ENCODE data around the gene ARID3C. TPM values are rescaled to one million over a fixed set of nuclear protein-coding genes. Genes with fewer than 3 reads are reported as not detected.

The ARID3C gene
- total RNA-seq, 1 experiment from 2014 or later: 0.26 TPM

DNA sequence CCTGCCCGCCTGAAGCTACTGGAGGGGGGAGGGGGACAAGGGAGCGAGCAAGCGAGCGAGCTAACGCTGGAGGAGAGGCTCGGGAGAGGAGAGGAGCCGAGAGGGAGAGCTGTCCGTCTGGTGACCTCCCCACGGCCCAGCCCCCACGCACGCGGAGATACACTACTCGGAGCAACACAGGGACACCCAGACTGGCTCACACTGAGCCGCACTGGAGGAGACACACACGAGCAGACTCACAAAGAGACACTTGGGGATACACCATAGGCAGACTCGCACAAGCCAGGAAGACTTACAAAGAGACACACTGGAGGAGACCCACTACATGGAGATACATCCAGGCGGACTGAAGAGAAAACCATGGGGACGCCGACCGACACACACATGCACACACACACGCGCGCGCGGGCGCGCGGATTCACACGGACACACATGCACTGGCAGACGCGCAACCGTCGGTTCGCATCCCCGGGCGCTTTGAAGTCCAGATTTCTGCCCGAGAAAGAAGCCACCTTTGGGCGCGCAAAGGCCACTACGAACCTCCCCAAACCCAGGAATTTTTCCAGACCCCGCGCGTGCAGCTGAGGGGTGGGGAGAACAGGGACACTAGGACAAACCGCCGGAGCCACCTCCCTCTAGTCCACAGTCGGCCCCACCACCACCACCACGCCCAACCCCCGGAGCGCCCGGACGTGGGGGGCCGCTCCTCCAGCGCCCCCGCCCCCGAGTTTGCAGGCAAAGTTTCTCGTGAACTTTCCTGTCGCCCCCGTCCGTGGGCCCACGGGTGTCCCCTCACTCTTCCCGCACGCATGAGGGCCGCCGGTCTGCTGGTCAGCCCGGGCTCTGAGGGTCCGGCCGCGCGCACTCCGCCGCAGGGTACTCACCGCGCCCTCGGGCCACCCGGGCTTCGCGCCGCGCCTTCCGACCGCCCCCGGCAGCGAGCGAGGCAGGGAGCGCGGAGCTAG lies 39.9 kb downstream of the ARID3C start:
- no peak for DNase-seq (ENCODE audit: low read depth, low spot score)
- in situ Hi-C loops (cut with HindIII; ENCODE audit: low pct_unique_long_range_greater_than_20kb, low sequenced_read_pairs): no loop called here

DNA sequence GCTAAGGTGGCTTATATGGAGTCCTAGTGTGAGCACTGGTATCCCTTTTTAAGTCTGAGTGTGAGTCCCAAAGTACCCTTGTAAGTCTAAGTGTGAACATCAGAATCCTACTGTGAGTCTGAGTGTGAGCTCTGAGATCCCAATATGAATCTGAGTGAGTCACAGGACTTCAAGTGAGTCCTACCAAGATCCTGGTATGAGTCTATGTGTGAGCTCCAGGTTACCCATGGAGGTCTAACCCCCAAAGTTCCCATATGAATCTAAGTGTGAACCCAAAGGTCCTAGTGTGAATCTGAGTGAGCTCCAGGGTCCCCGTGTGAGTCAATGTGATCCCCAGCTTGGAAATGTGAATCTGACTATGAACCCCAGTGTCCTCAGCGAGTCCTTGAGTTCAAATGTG lies 41.6 kb downstream of the ARID3C start:
- no peak for DNase-seq (ENCODE audit: low read depth, low spot score)
- in situ Hi-C loops (cut with HindIII; ENCODE audit: low pct_unique_long_range_greater_than_20kb, low sequenced_read_pairs): no loop called here

DNA sequence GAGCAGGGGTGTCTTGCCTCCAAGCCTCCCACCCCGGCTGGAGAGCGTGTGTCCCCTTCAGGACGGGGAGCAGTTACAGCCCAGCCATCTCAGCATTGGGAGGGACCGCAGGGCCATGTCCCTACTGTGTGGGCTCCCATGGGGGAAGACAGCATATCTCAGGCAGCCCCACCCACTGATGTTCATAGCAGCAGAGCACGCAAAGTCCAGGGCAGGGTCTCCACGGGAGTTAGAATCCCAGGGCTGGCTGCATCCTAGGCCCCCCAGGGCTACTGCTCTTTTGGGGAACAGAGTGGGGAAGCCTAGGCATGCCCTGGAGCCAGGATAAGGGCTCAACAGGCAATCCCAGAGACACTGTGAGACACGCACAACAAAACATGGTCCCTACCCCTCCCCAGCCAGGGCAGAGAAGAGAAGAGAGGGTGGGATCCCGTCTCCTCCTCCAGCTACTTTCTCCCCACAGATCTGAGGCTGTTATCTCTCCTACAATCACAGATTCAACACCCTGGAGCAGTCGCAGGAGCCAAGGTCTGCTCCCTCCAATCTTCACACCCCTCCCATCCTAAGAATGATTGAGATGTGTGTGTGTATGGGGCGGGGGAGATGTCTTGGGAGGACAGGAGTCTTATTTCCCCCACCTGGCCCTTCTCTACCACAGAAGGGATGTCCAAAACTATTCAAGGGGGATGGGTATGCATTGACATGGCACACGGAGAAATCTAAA lies 42.8 kb downstream of the ARID3C start:
- in situ Hi-C loops (cut with HindIII; ENCODE audit: low pct_unique_long_range_greater_than_20kb, low sequenced_read_pairs): no loop called here
- DNase-seq (ENCODE audit: low read depth, low spot score): no peak

DNA sequence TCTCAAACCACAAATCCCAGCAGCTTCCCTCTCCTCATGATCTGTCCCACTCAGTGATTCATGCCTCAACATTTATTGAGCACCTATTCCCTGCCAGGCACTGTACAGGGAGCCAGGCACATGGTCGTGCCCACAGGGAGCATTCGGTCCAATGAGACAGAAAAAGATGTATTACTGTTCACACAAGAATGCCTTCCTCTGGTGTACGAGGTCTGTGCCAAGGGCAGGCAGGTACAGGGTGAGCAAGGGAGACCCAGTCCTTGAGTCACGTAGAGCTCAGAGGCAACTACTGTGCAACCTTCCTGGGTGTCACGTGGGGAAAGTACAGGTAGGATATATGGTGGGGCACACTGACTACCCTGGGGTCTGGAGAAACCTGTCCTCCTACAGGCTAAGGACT lies 43.9 kb downstream of the ARID3C start:
- in situ Hi-C loops (cut with HindIII; ENCODE audit: low pct_unique_long_range_greater_than_20kb, low sequenced_read_pairs): no loop called here
- no peak for DNase-seq (ENCODE audit: low read depth, low spot score)

DNA sequence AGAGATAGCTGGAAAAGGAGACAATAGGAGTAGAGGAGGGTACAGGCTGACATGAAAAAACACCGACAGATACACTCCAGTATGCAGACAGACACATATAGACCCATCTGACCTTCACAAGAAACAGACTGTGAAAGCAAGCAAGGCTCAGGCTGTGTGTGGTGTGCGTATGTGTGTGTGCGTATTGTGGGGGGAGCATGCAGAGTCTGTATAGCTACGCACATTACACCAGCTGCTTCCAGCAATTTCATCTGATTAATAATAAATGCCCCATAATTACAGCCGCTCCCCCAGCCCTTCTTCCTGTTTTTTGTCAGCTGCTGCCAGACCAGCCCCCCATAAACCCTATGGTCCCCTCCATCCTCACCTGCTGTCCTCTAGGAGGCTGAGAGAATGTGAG lies 46.1 kb downstream of the ARID3C start:
- in situ Hi-C loops (cut with HindIII; ENCODE audit: low pct_unique_long_range_greater_than_20kb, low sequenced_read_pairs): no loop called here
- no peak for DNase-seq (ENCODE audit: low read depth, low spot score)

DNA sequence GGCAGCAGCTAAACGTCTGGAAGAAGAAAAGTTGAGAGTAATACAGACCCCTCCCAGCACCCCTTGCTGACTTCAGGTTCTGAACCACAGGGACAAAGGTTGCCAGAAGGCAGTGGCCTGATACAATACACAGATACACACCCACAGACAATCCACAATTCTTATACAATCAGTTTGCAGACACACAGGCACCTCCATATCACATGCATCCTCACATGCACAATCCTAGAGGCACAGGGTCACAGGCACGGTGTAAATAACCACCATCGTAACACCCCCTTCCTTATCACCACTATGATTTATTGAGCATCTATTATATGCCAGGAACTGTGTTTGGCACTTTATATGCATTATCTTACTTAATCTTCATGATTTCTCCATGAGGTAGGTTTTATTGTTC lies 47.5 kb downstream of the ARID3C start:
- DNase-seq (ENCODE audit: low read depth, low spot score): no peak
- in situ Hi-C loops (cut with HindIII; ENCODE audit: low pct_unique_long_range_greater_than_20kb, low sequenced_read_pairs): no loop called here

DNA sequence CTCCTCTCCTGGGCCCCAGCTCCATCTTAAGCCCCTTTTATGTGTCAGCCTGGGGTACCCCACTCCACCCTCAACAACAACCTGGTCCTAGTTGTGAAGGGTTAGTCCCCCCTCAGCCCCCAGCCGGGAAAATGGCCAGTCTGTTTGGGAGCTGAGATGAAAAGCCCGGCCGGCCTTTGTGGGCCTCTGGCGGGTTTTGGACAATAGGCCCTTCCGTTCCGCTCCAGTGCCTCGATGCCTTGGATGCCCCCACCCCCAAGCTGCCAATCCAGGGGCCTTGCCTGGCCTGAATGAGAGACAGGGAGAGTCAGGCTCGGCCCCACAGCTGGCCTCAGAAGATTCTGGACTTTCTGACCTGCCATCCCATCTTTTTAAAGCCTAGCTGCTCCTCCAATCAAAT lies 48.5 kb downstream of the ARID3C start:
- no peak for DNase-seq (ENCODE audit: low read depth, low spot score)
- in situ Hi-C loops (cut with HindIII; ENCODE audit: low pct_unique_long_range_greater_than_20kb, low sequenced_read_pairs): no loop called here

DNA sequence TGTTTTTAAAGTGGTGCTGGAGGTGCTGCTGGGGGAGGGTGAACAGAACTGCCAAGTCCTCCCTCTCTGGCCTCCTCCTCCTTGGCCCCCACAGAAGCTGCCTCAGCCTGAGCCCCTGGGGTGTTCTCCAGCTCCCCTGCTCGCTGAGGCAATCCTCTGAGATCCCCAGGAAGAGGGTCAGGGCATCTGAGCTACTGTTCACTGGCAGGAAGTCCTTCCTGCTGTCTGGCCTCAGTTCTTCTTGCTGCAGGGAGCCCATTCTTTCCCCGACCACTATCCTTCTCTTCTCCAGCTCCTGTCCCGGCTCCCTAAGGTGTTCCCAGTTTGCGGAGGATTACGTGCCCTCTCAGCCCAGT lies 49.1 kb downstream of the ARID3C start:
- DNase-seq (ENCODE audit: low read depth, low spot score): no peak
- in situ Hi-C loops (cut with HindIII; ENCODE audit: low pct_unique_long_range_greater_than_20kb, low sequenced_read_pairs): no loop called here

DNA sequence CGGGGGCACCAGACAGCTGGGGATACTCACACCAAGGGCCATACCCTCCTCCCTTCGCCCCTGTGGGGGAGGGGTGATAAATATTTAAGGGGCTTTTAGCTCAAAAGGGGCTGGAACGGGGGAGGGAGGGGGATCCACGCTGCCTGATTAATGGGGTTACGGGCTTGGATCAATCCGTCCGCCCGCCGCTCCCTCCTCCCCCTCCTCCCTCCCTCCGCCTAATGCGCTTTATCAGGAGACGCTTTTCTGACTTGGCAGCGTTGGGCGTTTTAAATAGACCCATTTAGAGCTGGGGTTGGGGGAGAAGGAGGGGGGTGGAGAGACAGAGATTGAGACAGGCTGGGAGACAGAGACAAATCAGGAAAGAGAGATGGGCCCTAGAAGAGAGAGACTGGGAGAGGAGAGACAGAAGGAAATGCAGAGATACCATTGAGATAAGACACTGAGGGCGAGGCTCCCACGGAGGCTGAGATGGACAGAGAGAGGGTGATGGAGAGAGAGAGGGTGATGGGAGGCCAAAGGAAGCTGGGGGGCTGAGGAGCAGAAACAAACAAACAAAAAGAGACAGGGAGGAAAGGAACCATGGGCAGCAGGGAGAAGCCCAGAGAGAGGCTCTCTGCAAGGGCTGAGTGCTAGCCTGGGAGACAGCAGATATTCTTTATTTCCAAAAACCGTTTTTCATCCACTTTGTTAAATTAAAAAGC lies 49.6 kb downstream of the ARID3C start:
- in situ Hi-C loops (cut with HindIII; ENCODE audit: low pct_unique_long_range_greater_than_20kb, low sequenced_read_pairs): no loop called here
- DNase-seq (ENCODE audit: low read depth, low spot score): no peak

DNA sequence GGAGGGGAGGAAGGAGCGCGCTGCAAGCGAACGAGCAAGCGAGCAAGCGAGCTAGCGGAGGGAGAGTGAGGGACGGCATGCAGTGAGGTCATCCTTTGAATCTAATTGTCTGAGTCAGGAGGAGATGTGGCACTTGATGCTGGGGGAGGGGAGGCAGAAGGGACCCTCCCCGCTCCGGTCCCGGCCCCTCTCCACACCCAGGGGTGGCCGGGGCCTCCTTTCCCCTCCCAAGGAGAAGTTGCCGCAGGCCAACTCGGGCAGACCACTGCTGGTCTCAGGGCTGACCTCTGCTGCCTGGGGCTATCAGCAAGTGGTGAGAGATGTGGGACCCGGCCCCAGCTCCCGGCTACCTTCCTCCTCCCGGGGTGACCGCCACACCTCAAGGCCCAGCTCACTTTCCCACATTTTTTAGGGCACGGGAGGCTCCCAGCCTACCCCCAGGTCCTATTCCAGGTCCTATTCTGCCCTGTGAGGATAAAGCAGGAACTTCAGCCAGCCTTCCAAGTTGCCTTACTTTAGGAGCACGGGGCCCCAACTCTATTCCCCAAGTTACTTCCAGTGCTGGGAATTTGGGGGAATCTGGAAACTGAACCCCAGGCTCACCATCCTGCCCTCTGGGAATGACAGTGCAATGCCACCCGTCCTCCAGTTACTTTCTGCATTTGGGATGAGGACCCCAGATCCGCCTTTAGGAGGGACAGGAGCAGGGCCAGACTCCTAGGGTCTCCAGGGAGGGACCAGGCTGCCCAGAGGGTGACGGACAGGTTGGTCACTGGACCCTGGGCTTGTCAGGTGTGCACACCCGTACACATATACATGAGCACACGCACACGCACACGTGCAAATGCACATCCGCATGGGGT lies 50.4 kb downstream of the ARID3C start:
- DNase-seq (ENCODE audit: low read depth, low spot score): no peak
- in situ Hi-C loops (cut with HindIII; ENCODE audit: low pct_unique_long_range_greater_than_20kb, low sequenced_read_pairs): no loop called here

DNA sequence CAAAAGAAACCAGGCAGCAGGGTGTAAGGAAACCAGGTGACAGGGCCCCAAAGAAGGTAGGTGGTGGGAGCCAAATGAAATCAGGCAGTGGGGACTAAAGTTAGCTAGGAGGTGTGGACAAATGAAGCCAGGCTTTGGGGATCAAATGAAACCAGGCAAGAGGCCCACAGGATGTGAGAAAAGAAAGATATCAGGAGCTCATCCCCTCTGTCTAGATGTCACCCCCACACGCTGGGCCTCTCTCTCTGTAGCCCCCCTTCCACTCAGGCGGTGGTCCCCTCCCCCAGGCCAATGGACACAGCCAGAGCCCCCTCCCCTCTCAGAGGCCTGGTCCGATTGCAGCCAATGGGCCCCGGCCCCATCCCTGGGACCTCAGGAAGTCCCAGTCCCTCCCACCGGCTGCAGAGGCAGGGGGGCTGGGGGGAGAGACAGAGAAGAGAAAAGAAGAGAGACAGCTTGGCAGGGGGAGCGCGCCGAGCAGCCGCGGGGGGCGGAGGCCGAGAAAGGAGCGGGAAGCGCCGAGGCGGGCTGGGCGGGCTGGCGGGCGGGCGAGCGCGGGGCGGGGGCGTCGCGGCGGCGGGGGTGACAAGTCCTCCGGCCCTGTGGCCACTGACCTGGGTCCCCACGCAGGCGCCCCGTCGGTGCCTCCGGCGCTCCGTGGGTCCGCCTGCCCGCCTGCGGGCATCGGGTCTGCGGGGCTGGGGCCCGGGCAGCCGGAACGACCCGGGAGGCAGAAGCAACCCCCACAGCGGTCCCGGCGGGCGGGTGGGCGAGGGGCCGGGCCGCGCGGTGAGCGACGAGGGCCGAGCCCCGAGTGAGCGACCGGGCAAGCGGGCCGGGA lies 51.2 kb downstream of the ARID3C start:
- in situ Hi-C loops (cut with HindIII; ENCODE audit: low pct_unique_long_range_greater_than_20kb, low sequenced_read_pairs): no loop called here
- no peak for DNase-seq (ENCODE audit: low read depth, low spot score)

DNA sequence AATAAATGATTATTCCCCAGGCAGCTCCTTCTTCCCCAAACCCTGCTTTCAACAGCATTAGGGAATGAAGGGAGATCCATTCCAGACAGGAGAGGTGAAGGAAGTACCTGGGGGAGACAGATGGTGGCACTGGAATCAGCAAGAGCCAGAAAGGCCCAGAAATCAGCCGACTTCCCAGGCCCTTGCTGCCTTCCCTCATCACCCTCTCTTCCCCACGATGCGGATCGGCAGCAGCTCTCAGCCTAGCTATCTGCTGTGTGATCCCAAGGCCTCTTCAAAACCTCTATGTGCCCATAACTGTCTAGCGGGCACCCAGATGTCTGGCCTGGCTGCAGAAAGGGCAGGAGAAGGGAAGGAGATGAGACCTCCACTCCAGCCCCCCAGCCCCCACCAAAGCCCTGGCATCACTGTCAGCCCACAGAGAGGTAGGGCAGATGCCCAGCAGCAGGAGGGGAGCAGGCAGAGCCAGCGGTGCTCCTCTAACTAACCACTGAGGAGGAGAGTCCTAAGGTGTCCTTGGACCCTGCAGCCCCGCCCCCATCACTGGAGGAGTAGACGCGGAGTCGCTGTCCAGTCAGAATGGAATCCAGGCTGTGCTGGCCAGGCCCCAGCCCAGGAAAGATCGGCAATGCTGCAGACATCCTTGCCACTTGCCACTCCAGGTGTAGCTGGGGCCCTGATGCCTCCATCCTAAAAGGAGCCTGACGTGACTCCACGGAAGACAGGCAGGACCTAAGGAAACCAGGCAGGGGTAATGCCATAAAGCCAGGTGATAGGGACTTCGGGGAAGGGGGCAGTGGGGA lies 52.1 kb downstream of the ARID3C start:
- in situ Hi-C loops (cut with HindIII; ENCODE audit: low pct_unique_long_range_greater_than_20kb, low sequenced_read_pairs): no loop called here
- no peak for DNase-seq (ENCODE audit: low read depth, low spot score)

DNA sequence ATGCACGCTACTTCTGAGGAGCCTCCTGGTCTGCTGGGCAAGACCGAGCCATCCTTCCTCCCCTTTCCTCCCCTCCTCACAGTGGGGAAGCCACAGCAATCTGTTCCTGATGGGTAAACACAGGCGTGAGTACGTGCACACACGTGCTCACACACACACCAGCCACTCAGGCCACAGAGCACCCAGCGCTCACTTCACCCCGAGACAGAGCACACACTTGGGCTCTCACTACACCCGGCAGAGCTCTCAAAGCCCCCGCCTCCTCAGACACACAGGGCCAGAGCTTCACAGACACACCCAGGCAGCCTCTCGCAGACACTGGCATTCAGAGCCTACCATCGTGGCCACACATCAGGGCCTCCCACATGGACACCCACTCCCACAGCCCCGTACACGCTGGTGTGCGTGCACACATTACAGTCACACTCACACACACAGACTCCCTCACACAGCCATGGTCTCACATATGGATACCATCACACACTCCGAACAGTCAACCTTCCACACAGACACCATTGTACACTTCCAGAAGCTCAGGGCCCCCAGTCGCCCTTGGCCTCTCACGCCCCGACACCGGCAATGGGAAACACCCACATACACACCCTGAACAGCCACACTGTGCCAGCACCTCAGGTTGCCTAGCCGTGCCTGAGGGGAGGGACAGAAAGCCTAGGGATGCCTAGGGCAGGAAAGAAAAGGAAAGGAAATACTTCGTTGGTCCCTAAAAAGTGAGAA lies 52.8 kb downstream of the ARID3C start:
- DNase-seq (ENCODE audit: low read depth, low spot score): no peak
- in situ Hi-C loops (cut with HindIII; ENCODE audit: low pct_unique_long_range_greater_than_20kb, low sequenced_read_pairs): no loop called here

DNA sequence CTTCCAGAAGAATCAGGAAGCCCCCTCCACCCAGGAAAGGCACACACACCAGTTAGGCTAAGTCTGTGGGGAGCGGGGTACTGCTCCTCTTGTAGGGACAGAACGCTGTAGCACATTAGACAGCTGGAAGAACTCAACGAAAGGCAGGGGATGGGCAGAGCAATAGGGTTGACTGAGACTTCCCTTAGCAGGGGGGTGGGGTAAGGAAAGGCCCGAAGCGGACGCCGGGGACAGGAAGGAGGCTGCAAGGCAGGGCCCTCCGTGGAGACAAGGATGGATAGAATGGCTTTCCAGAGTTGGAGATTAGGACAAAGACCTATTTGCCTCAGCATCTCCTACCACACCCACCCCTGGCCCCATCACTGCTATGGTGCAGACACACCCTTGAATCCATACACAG lies 53.6 kb downstream of the ARID3C start:
- in situ Hi-C loops (cut with HindIII; ENCODE audit: low pct_unique_long_range_greater_than_20kb, low sequenced_read_pairs): no loop called here

DNA sequence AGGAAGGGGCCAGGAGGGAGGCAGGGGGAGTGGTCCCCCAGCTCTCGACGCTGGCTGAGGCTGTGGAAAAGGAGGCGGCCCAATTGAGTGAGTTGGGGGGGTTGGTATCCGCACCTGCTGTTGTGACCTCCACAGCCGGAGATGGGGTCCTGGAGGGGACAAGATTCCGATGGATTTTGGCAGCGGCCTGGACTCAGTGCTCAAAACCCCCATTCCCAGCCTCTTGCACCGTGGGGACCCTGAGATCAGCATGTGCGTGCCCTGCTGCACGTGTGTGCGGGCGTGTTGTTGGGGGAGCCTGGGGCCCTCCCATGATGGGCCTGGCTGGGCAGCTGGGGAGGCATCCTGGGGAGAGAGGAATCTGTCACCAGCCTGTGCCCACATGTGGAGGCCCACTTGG lies 54.3 kb downstream of the ARID3C start:
- no peak for DNase-seq (ENCODE audit: low read depth, low spot score)
- in situ Hi-C loops (cut with HindIII; ENCODE audit: low pct_unique_long_range_greater_than_20kb, low sequenced_read_pairs): no loop called here

More for the DNA sequence above, 53.6 kb downstream of the ARID3C start:
- no peak for DNase-seq (ENCODE audit: low read depth, low spot score)

Measured in SK-MEL-5 (cell line).